DOHH2 (cell line): ENCODE measurements around the gene UNC5B.

Experiments
- CTCF ChIP-seq: fragments of 200-600 bp; sonication (generic); IDR thresholded peaks from one replicate; pipeline ENCODE4 v1.5.1; 2014; ENCODE audit warnings: antibody characterized with exemption, mild to moderate bottlenecking, low read depth, low read length; ENCODE audit not compliant: poor library complexity, severe bottlenecking
- EZH2phosphoT487 ChIP-seq: fragments of 200-600 bp; sonication (generic); IDR thresholded peaks from 2 replicates; pipeline ENCODE4 v1.6.1; 2017; ENCODE audit warnings: borderline replicate concordance, mild to moderate bottlenecking, antibody characterized with exemption, low read length, moderate library complexity, mixed read lengths

- no peak for TF ChIP-seq CTCF
- no peak for TF ChIP-seq EZH2phosphoT487
Measured at GRCh38 chr10:71269301-71270288, 57.2 kb downstream of the UNC5B start.
